Measurements from ENCODE around the gene TNN. TPM values are rescaled to one million over a fixed set of nuclear protein-coding genes. Genes with fewer than 3 reads are reported as not detected.

The TNN gene
- total and polyA plus RNA-seq, 7 donors = 0.01 TPM; not detected in 5

DNA sequence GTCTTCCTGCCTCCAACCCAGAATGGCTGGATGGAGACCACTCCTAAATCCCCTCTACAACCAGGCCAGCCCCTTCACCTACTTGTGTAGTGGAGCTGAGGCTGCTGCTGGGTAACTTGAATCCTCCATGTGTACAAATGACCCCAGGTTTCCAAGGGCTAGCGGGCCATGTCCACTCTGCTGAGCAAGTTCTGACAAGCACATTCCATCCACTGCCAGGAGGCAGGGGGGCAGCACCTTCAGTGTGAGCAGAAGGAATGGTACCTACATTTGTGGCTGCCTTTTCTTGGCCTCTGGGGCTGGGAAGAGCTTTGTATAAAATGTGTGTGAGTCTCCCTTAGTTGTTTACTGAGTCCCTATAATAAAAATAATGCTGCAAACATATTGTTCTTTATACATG is 110.4 kb downstream of the TNN start:
- Histone ChIP-seq H3K4me1 (peaks cover 17% of the 10 kb centered on the region), H3K36me3 (ENCODE audit: insufficient read depth in 1 of 2, low read depth in 1 of 2) (peaks cover 4 to 21% of the 10 kb centered on the region in 2 donors), H3K4me3 (no peak overlapping the region), H3K27me3 (ENCODE audit: insufficient read depth in 3 of 3, low read length in 2 of 3) (no peaks in the 10 kb centered on the region), H3K9me3 (no peaks in the 10 kb centered on the region), H3K27ac (no peak overlapping the region)
- intact Hi-C loops (cut with DNase I) = no loop called here
- WGBS, 3 donors = 50 to 86% (median 56%) methylated on average over 1 of the region's 1 CpG
- TF ChIP-seq, protein P1, sequence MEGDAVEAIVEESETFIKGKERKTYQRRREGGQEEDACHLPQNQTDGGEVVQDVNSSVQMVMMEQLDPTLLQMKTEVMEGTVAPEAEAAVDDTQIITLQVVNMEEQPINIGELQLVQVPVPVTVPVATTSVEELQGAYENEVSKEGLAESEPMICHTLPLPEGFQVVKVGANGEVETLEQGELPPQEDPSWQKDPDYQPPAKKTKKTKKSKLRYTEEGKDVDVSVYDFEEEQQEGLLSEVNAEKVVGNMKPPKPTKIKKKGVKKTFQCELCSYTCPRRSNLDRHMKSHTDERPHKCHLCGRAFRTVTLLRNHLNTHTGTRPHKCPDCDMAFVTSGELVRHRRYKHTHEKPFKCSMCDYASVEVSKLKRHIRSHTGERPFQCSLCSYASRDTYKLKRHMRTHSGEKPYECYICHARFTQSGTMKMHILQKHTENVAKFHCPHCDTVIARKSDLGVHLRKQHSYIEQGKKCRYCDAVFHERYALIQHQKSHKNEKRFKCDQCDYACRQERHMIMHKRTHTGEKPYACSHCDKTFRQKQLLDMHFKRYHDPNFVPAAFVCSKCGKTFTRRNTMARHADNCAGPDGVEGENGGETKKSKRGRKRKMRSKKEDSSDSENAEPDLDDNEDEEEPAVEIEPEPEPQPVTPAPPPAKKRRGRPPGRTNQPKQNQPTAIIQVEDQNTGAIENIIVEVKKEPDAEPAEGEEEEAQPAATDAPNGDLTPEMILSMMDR (IDR thresholded peaks at IDR 0.05) = no peak
- ATAC-seq (no peak), DNase-seq (no peak)

DNA sequence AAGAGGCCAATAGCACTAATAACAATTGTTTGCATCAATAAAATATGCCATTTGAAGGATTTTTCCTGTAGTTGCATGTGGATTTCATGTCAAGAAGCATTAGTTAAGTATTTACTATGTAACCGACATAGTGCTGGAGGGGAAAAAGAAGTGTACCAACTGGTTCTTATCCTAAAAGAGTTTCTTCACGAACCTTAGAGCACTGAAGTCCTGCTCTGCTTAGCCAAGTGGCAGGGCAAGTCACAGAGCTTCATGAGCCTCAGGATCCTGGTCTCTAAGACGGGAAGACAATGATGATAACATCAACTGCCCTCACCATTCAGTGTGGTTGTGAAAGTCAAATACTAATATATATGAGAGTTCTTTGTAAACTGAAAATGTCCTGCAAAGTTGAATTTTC is 110.8 kb downstream of the TNN start:
- Histone ChIP-seq H3K4me3 (no peak overlapping the region), H3K27ac (no peak overlapping the region), H3K9me3 (no peaks in the 10 kb centered on the region), H3K36me3 (ENCODE audit: insufficient read depth in 1 of 2, low read depth in 1 of 2) (peaks cover 2 to 21% of the 10 kb centered on the region in 2 donors), H3K27me3 (ENCODE audit: insufficient read depth in 3 of 3, low read length in 2 of 3) (no peaks in the 10 kb centered on the region), H3K4me1 (peaks cover 17% of the 10 kb centered on the region)
- ATAC-seq (no peak), DNase-seq (no peak)
- intact Hi-C loops (cut with DNase I) = no loop called here
- TF ChIP-seq, protein P1 (IDR thresholded peaks at IDR 0.05) = no peak
- WGBS, 3 donors = 82 to 86% (median 85%) methylated on average over 3 of the region's 3 CpGs

DNA sequence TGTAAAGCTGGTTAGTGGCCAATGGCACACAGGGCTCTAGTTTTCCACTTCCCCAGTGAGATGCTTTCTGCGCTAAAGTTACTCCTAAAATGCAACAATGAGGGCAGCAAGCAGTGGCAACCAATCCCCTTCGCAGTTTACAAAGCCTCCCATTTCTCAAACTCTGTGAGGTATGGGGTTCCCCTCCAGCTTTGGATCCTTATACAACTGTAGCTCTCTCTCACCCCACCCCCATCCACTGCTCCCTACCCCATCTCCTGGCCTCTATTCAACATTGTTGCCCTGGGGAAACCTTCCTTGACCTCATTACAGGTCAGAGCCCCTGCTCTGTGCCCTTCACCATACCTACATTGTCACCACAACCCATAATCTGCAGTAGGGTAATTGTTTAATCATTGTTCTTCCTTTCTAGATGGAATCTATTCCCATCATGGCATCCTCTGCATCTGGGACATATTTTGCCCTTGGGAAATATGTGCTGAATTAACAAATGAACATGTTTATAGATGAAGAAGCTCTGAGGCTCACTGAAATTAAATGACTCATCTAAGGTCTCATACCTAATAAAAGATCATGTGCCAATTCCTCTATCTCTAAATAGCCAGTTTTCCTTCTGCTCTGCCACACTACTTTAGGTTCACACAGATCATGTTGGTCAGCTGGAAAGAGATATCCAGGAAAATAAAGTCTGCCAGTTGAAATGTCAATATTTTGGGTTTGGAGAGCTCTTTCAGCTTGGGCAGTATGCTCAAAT is 112.4 kb downstream of the TNN start:
- ATAC-seq (no peak), DNase-seq (no peak)
- Histone ChIP-seq H3K36me3 (ENCODE audit: insufficient read depth in 1 of 2, low read depth in 1 of 2) (peaks cover 2 to 18% of the 10 kb centered on the region in 2 donors), H3K9me3 (no peaks in the 10 kb centered on the region), H3K27me3 (ENCODE audit: insufficient read depth in 3 of 3, low read length in 2 of 3) (no peaks in the 10 kb centered on the region), H3K27ac (no peak overlapping the region), H3K4me3 (no peak overlapping the region), H3K4me1 (peaks cover 9% of the 10 kb centered on the region)
- intact Hi-C loops (cut with DNase I) = no loop called here
- WGBS, 3 donors = 94 to 95% (median 95%) methylated on average over 2 of the region's 2 CpGs
- TF ChIP-seq, protein P1 (IDR thresholded peaks at IDR 0.05) = no peak

DNA sequence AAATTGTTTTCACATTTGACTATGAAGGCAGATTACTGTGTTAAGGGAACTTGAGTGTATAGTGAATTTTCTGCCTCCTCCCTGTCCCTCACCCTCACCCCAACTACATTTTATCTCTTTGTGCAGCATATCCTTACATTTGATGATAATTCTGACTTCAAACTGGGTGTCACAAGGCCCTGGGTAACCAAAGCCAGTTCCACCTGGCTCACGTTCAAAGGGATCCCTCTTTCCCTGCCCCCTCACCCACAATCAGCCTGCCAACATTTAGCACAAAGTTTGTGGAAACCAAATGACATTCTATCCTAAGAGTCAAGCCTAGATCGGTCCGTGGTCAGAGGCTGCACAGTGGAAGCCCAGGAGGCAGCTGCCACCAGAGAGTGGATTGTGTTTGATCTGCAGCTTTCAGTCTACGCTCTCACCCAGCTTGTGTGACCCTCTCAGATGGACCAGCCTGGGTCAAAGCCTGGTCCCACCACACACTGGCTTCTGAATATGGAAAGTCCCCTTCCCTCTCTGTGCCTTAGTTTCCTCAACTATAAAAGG is 114.6 kb downstream of the TNN start:
- WGBS, 3 donors = 63 to 74% (median 71%) methylated on average over 4 of the region's 4 CpGs
- intact Hi-C loops (cut with DNase I) = no loop called here
- Histone ChIP-seq H3K9me3 (no peaks in the 10 kb centered on the region), H3K27ac (no peak overlapping the region), H3K4me1 (peaks cover 20% of the 10 kb centered on the region), H3K27me3 (ENCODE audit: insufficient read depth in 3 of 3, low read length in 2 of 3) (no peaks in the 10 kb centered on the region), H3K36me3 (ENCODE audit: insufficient read depth in 1 of 2, low read depth in 1 of 2) (peaks cover 2 to 4% of the 10 kb centered on the region in 2 donors), H3K4me3 (no peak overlapping the region)
- ATAC-seq = no peak
- no peak for DNase-seq
- TF ChIP-seq, protein P1 (IDR thresholded peaks at IDR 0.05) = no peak

All from psoas muscle (tissue), 8 donors.